ENCODE results near the gene STX8. TPM values are rescaled to one million over a fixed set of nuclear protein-coding genes. Genes with fewer than 3 reads are reported as not detected.

The STX8 gene
- total RNA-seq, 1 donor from 2014 or later: 61.0 TPM

DNA sequence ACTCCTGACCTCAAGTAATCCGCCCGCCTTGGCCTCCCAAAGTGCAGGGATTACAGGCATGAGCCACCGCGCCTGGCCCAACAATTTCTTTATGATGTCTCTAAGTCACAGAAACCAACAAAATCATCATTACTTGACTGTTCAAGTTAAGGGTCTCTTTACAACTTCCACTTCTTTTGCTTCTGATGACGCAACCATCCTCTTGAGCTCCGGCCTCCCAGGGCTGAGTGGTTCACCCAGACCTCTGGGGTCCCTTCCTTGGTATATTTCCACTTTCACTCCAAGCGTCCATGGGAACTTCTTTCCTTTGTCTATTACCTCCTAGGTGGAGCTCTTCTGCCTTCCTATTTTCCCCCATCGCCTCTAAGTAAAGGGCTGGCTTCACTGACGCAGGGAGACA is 300.6 kb downstream of the STX8 start:
- Mint-ChIP-seq H3K36me3 (ENCODE audit: unreplicated experiment) (no peaks in the 10 kb centered on the region), H3K4me1 (ENCODE audit: low read depth, unreplicated experiment) (peaks cover 7% of the 10 kb centered on the region)

DNA sequence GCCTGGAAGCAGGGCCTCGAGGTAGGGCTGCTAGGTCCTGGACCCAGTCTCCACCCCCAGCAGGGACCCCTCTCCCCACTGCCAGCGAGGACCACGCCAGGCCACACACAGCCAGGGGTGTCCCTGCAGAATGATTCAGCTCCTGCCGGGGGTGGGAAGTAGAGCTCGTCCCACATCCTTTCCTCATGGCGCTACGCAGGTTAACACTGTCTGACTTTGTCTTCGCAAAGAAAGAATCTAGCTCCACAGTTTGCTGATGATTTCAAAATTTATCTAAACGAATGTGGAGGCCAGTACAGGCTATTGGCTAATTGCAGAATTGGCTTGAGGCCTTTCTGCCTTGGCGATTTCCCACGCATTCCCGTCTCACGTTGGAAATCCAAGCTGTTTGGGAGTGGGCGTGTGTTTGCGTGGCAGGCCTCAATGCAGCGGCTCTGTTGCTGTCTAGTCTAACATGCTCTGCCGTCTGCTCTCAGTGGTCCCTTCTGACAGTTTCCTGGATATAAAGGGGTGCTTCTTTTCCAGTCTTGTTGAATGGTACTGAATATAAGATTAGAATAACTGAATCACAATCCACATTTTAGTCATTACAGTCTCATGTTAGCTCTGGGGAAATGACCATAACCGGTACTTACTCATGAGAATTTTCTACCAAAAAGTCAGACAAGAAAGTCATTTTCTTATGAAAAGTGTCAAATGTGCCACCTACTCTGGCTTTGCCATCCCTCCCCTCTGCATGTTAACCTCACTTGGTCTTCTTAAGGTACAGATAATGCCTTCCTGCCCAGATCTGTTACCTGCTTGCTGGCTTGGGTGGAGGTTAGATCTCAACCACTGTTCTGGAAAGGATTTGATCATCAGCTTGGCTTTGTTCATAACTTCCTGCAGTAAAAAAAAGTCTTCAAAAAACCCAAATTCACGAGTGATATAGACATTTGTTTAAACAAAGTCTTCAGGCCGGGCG is 301.9 kb downstream of the STX8 start:
- Mint-ChIP-seq H3K27me3 (ENCODE audit: unreplicated experiment) (no peaks in the 10 kb centered on the region), H3K9me3 (ENCODE audit: unreplicated experiment) (peaks cover 2% of the 10 kb centered on the region), H3K36me3 (ENCODE audit: unreplicated experiment) (no peaks in the 10 kb centered on the region), H3K27ac (ENCODE audit: unreplicated experiment) (no peak overlapping the region), H3K4me1 (ENCODE audit: low read depth, unreplicated experiment) (peaks cover 7% of the 10 kb centered on the region), H3K4me3 (ENCODE audit: unreplicated experiment) (no peak overlapping the region)
- TF ChIP-seq CTCF (IDR thresholded peaks at IDR 0.05; ENCODE audit: partially characterized antibody, unreplicated experiment): no peak
- DNase-seq: no peak

More for the DNA sequence above, 300.6 kb downstream of the STX8 start:
- no peaks in the 10 kb centered on the region for H3K27me3 Mint-ChIP-seq (ENCODE audit: unreplicated experiment)
- no peak overlapping the region for H3K4me3 Mint-ChIP-seq (ENCODE audit: unreplicated experiment)
- TF ChIP-seq CTCF (IDR thresholded peaks at IDR 0.05; ENCODE audit: partially characterized antibody, unreplicated experiment): no peak
- H3K27ac Mint-ChIP-seq (ENCODE audit: unreplicated experiment): no peak overlapping the region
- peaks cover 2% of the 10 kb centered on the region for H3K9me3 Mint-ChIP-seq (ENCODE audit: unreplicated experiment)
- DNase-seq: no peak

DNA sequence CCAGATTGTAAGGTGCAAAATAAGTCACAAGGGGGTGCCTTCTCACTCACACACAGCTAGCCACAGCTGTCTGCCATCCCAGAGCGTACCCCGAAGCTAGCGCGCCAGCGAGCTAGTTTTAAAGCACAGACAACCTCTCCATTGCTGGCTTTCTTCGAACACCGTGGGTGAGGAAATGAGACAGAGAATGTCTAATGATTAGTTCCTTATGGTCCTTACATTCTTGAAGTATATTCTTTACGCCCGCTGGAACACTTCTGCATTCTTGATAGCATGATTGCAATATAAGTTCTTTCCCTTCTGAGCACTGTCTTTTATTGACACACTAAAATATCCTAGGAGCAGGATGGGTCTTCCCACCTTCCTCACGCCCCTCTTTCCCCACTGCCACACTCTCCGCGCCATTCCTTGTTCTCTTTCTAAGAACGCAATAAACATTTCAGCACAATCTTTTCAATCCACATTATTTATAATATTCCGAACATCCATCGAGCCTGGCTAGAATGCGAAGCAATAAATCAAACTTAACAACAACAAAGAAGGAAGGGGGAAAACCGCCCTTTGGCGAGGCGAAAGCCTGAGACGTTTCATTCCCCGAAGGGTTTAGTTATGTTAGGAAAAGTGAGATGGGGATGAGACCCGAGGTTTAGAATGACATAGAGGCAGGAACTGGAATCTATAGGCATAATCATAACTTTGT is 303.0 kb downstream of the STX8 start:
- Mint-ChIP-seq H3K4me3 (ENCODE audit: unreplicated experiment) (no peak overlapping the region), H3K27ac (ENCODE audit: unreplicated experiment) (no peak overlapping the region), H3K9me3 (ENCODE audit: unreplicated experiment) (peaks cover 2% of the 10 kb centered on the region), H3K4me1 (ENCODE audit: low read depth, unreplicated experiment) (peaks cover 7% of the 10 kb centered on the region), H3K36me3 (ENCODE audit: unreplicated experiment) (no peaks in the 10 kb centered on the region), H3K27me3 (ENCODE audit: unreplicated experiment) (no peaks in the 10 kb centered on the region)
- no peak for DNase-seq
- no peak for TF ChIP-seq CTCF (IDR thresholded peaks at IDR 0.05; ENCODE audit: partially characterized antibody, unreplicated experiment)

DNA sequence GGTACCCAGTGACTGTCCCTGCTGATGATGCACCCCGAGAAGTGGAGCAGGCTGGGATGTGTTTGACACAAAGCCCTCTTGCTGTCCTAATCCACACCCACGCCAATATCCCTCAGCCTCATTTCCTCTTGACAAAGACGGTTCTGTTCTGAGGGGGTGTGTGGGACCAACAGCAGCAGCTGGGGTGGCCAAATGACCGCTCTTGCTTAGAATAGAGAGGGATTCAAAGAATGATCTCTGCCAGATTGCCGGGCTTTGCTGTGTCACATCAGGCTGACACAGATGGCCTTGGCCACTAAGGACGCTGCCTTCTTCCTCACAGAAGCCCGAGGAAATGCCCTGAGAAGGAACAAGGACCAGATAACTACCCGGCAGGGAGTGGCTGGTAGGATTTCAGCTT is 303.6 kb downstream of the STX8 start:
- H3K36me3 Mint-ChIP-seq (ENCODE audit: unreplicated experiment): no peaks in the 10 kb centered on the region
- H3K4me3 Mint-ChIP-seq (ENCODE audit: unreplicated experiment): no peak overlapping the region
- peaks cover 7% of the 10 kb centered on the region for H3K4me1 Mint-ChIP-seq (ENCODE audit: low read depth, unreplicated experiment)
- peaks cover 2% of the 10 kb centered on the region for H3K9me3 Mint-ChIP-seq (ENCODE audit: unreplicated experiment)
- TF ChIP-seq CTCF (IDR thresholded peaks at IDR 0.05; ENCODE audit: partially characterized antibody, unreplicated experiment): no peak
- DNase-seq: peak; percentile 31
- H3K27ac Mint-ChIP-seq (ENCODE audit: unreplicated experiment): peak overlapping the region; percentile 77
- no peaks in the 10 kb centered on the region for H3K27me3 Mint-ChIP-seq (ENCODE audit: unreplicated experiment)
